HEK293 (cell line): ENCODE measurements around the gene CORO1C.

ENCODE experiments used
- CTCF ChIA-PET: fragments of 350-600 bp; formaldehyde crosslinking; extraction: SDS; loops from one replicate; lab custom pipeline; 2021; ENCODE audit warnings: antibody characterized with exemption; lab: Yijun Ruan, JAX
- POLR2A ChIA-PET: fragments of 300-600 bp; formaldehyde crosslinking; extraction: SDS; loops from one replicate; lab custom pipeline; 2020; ENCODE audit warnings: antibody characterized with exemption, inconsistent platforms; lab: Yijun Ruan, JAX
- H3K27ac ChIP-seq: fragments of 200-500 bp; sonication (Bioruptor generic); 2 replicates; pipeline ENCODE4 v1.5.1; 2014; ENCODE audit warnings: low read depth, low read length, control low read depth, inconsistent platforms; ENCODE audit errors: extremely low read depth
- H3K36me3 ChIP-seq, 2 experiments: fragments of 200-500 bp in 1 of 2; sonication (Bioruptor generic) in 1 of 2; 1 replicate in 1 of 2; 2 replicates in 1 of 2; pipeline ENCODE4 v1.5.1; 2014 to 2017; ENCODE audit warnings: inconsistent platforms in 2 of 2, low read length in 2 of 2; ENCODE audit not compliant: control insufficient read depth in 2 of 2, insufficient read depth in 1 of 2
- H3K4me1 ChIP-seq: fragments of 200-500 bp; sonication (Bioruptor generic); 2 replicates; pipeline ENCODE4 v1.5.1; 2014; ENCODE audit warnings: mild to moderate bottlenecking, low read length, inconsistent platforms; ENCODE audit not compliant: control insufficient read depth, insufficient read depth
- H3K4me3 ChIP-seq: 2 replicates; pipeline ENCODE4 v1.5.1; 2011; ENCODE audit warnings: low read depth, mild to moderate bottlenecking, control low read depth, low read length, moderate library complexity
- H3K9me3 ChIP-seq: fragments of 200-500 bp; sonication (Bioruptor generic); 2 replicates; pipeline ENCODE4 v1.5.1; 2014; ENCODE audit warnings: low read depth, low read length, inconsistent platforms; ENCODE audit not compliant: control insufficient read depth, insufficient read depth
- OSR2 ChIP-seq: fragments of 450-650 bp; formaldehyde crosslinking; IDR thresholded peaks from 2 replicates; pipeline ENCODE4 v1.5.1; 2016; ENCODE audit warnings: missing biosample characterization, missing genetic modification characterization
- SP7 ChIP-seq: fragments of 450-650 bp; formaldehyde crosslinking; IDR thresholded peaks from 2 replicates; pipeline ENCODE4 v1.5.1; 2016; ENCODE audit warnings: missing biosample characterization, missing genetic modification characterization
- TCF7L2 ChIP-seq: IDR thresholded peaks from 2 replicates; pipeline ENCODE4 v1.6.1; 2011; ENCODE audit warnings: low read depth, mild to moderate bottlenecking, inconsistent platforms, low read length, moderate library complexity, borderline replicate concordance
- TRIM28 ChIP-seq: IDR thresholded peaks from 2 replicates; pipeline ENCODE4 v1.6.1; 2011; ENCODE audit warnings: low read length, control low read depth, borderline replicate concordance
- WT1 ChIP-seq: fragments of 450-650 bp; formaldehyde crosslinking; IDR thresholded peaks from 2 replicates; pipeline ENCODE4 v1.5.1; 2016; ENCODE audit warnings: missing biosample characterization, missing genetic modification characterization
- ZFP41 ChIP-seq: fragments of 450-650 bp; formaldehyde crosslinking; IDR thresholded peaks from 2 replicates; pipeline ENCODE4 v1.5.1; 2016; ENCODE audit warnings: missing biosample characterization, missing genetic modification characterization, borderline replicate concordance
- ZNF146 ChIP-seq: fragments of 450-650 bp; formaldehyde crosslinking; IDR thresholded peaks from 2 replicates; pipeline ENCODE4 v1.5.1; 2016; ENCODE audit warnings: missing biosample characterization, missing genetic modification characterization
- ZNF155 ChIP-seq: fragments of 450-650 bp; formaldehyde crosslinking; IDR thresholded peaks from 2 replicates; pipeline ENCODE4 v1.5.1; 2016; ENCODE audit warnings: missing biosample characterization, missing genetic modification characterization
- ZNF184 ChIP-seq: fragments of 450-650 bp; IDR thresholded peaks from 2 replicates; pipeline ENCODE4 v1.5.1; 2018; ENCODE audit warnings: missing biosample characterization, mild to moderate bottlenecking, missing genetic modification characterization
- ZNF416 ChIP-seq: fragments of 450-650 bp; formaldehyde crosslinking; IDR thresholded peaks from 2 replicates; pipeline ENCODE4 v1.5.1; 2016; ENCODE audit warnings: missing biosample characterization, missing genetic modification characterization
- ZNF449 ChIP-seq: fragments of 450-650 bp; formaldehyde crosslinking; IDR thresholded peaks from 2 replicates; pipeline ENCODE4 v1.5.1; 2017; ENCODE audit warnings: missing biosample characterization, mild to moderate bottlenecking, missing genetic modification characterization, moderate library complexity
- ZNF513 ChIP-seq: fragments of 450-650 bp; IDR thresholded peaks from 2 replicates; pipeline ENCODE4 v1.5.1; 2018; ENCODE audit warnings: missing biosample characterization, missing genetic modification characterization
- ZNF600 ChIP-seq: fragments of 450-650 bp; formaldehyde crosslinking; IDR thresholded peaks from 2 replicates; pipeline ENCODE4 v1.5.1; 2016; ENCODE audit warnings: missing biosample characterization, missing genetic modification characterization
- ZNF610 ChIP-seq: fragments of 450-650 bp; formaldehyde crosslinking; IDR thresholded peaks from 2 replicates; pipeline ENCODE4 v1.5.1; 2016; ENCODE audit warnings: missing biosample characterization, missing genetic modification characterization, borderline replicate concordance
- ZNF768 ChIP-seq: fragments of 450-650 bp; formaldehyde crosslinking; IDR thresholded peaks from 2 replicates; pipeline ENCODE4 v1.5.1; 2018; ENCODE audit warnings: missing biosample characterization, mild to moderate bottlenecking, missing genetic modification characterization
- TF ChIP-seq, protein P1 (sequence below): fragments of 450-650 bp; formaldehyde crosslinking; IDR thresholded peaks from 2 replicates; pipeline ENCODE4 v1.5.0; 2017; ENCODE audit warnings: missing biosample characterization, missing genetic modification characterization, borderline replicate concordance
- TF ChIP-seq, protein P2 (sequence below): fragments of 450-650 bp; formaldehyde crosslinking; IDR thresholded peaks from 2 replicates; pipeline ENCODE4 v1.5.1; 2017; ENCODE audit warnings: missing biosample characterization, missing genetic modification characterization
- TF ChIP-seq, protein P3 (sequence below): fragments of 450-650 bp; formaldehyde crosslinking; optimal IDR thresholded peaks from 2 replicates; pipeline ENCODE3; 2016; ENCODE audit warnings: missing biosample characterization, mild to moderate bottlenecking, missing genetic modification characterization

The CORO1C gene

DNA sequence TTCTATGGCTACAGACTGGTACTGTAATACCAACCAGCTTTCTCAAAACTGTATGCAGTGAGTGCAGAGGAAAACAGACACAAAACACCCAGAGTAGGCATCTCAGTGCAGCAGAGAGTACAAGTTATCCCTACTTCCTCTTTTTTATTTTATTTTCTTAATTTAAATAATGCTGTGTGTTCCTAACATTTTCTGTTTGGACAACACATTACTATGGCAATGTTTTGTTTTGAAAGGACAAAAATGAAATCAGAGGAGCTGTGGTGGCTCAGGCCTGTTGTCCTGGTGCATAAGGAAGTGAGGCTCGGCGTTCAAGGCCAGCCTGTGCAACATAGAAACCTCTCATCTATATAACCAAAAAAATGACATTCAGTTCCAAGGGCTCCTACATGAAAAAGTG is 64.0 kb downstream of the CORO1C start:
- TF ChIP-seq, protein P1, sequence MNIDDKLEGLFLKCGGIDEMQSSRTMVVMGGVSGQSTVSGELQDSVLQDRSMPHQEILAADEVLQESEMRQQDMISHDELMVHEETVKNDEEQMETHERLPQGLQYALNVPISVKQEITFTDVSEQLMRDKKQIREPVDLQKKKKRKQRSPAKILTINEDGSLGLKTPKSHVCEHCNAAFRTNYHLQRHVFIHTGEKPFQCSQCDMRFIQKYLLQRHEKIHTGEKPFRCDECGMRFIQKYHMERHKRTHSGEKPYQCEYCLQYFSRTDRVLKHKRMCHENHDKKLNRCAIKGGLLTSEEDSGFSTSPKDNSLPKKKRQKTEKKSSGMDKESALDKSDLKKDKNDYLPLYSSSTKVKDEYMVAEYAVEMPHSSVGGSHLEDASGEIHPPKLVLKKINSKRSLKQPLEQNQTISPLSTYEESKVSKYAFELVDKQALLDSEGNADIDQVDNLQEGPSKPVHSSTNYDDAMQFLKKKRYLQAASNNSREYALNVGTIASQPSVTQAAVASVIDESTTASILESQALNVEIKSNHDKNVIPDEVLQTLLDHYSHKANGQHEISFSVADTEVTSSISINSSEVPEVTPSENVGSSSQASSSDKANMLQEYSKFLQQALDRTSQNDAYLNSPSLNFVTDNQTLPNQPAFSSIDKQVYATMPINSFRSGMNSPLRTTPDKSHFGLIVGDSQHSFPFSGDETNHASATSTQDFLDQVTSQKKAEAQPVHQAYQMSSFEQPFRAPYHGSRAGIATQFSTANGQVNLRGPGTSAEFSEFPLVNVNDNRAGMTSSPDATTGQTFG (tag by site-specific recombination): no peak
- no peak for TF ChIP-seq WT1 (tag by site-specific recombination)
- no peak for TF ChIP-seq TRIM28
- TF ChIP-seq ZNF600 (tag by site-specific recombination): no peak
- ChIA-PET CTCF (interaction anchor here (1.2 to 16.2 kb wide), 5 partner anchors 16 to 445 kb away, joined by 3 to 254 read pairs (median 4); no protein-coding TSS in a partner anchor), POLR2A (interaction anchor here (1.2 to 1.6 kb wide), 2 partner anchors 63 to 105 kb away, joined by 3 to 10 read pairs; partner anchors contain the start of gene ISCU)
- H3K36me3 ChIP-seq: no peaks in the 10 kb centered on the region; a peak in 1 of 3 replicates
- no peaks in the 10 kb centered on the region for H3K9me3 ChIP-seq
- no peak overlapping the region for H3K27ac ChIP-seq
- H3K4me1 ChIP-seq: no peaks in the 10 kb centered on the region
- no peak overlapping the region for H3K4me3 ChIP-seq

DNA sequence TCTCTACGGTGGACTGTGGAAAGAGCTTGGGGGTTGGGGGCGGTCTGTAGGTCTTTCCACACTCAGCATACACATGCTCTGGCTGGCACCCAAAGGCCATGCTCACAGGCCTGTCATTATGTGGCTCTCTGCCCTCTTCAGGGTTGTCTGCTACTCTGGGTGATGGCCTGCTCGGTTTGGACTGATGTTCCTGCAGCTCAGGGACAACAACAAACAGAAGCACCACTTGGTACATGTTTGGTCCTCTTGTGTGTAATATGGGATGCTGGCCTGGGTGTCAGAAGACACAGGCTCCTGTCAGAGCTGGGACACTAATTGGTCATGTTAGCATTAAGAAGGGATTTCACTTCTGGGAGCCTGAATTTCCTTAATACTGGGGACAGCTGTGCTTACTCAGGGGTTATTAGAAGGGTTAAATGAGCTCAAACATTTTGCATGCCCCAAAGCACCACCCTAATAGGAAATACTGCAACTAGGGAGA is 64.9 kb downstream of the CORO1C start:
- CTCF ChIA-PET: interaction anchor here (0.5 to 16.2 kb wide), 8 partner anchors 17 to 446 kb away, joined by 3 to 254 read pairs (median 4); no protein-coding TSS in a partner anchor
- Histone ChIP-seq H3K4me3 (no peak overlapping the region), H3K4me1 (no peaks in the 10 kb centered on the region), H3K36me3 (peaks cover 0 to 7% of the 10 kb centered on the region in 2 experiments; a peak in 2 of 3 replicates), H3K27ac (no peak overlapping the region), H3K9me3 (no peaks in the 10 kb centered on the region)
- 0 out of 2 replicates have a peak, but pooled peaks have one; percentile 12 for TF ChIP-seq SP7 (tag by site-specific recombination)
- 0 out of 2 replicates have a peak, but pooled peaks have one; percentile 6 for TF ChIP-seq ZNF146 (tag by site-specific recombination)
- TF ChIP-seq ZNF155 (tag by site-specific recombination): no peak
- TF ChIP-seq TCF7L2: no peak
- no peak for TF ChIP-seq OSR2 (tag by site-specific recombination)
- TF ChIP-seq ZNF449 (tag by site-specific recombination): no peak
- TF ChIP-seq, protein P2, sequence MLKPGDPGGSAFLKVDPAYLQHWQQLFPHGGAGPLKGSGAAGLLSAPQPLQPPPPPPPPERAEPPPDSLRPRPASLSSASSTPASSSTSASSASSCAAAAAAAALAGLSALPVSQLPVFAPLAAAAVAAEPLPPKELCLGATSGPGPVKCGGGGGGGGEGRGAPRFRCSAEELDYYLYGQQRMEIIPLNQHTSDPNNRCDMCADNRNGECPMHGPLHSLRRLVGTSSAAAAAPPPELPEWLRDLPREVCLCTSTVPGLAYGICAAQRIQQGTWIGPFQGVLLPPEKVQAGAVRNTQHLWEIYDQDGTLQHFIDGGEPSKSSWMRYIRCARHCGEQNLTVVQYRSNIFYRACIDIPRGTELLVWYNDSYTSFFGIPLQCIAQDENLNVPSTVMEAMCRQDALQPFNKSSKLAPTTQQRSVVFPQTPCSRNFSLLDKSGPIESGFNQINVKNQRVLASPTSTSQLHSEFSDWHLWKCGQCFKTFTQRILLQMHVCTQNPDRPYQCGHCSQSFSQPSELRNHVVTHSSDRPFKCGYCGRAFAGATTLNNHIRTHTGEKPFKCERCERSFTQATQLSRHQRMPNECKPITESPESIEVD (tag by site-specific recombination): no peak
- POLR2A ChIA-PET: interaction anchor here (0.8 to 1.6 kb wide), 3 partner anchors 25 to 104 kb away, joined by 3 to 10 read pairs (median 3); partner anchors contain the start of gene ISCU

DNA sequence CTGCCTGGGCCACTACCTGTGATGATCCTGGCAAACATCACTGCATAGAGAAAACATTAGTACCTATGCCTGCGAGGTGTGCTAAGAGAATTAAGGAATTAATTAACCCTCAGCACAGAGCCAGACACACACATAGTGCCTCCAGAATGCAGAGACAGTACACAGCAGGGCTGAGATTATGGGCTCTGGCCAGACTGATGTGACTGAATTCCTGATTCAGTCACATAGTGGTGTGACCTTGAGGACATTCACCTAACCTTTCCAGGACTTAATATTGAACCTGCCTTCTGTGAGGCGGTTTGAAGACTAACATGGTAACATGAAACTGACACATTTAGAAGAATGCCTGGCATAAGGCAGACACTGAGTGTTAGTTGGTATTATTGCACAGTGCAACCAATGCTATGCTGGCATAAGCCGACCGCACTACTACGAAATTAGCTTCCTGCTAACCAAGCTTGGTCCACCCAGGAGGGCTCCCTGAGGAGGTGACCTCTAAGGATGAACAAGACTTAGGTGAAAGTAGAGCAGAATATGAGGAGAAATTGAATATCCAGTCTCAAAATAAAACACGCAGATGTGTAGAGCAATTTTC is 65.6 kb downstream of the CORO1C start:
- TF ChIP-seq ZNF184 (tag by site-specific recombination): no peak
- no peak for TF ChIP-seq ZFP41 (tag by site-specific recombination)
- TF ChIP-seq ZNF513 (tag by site-specific recombination): no peak
- no peak for TF ChIP-seq ZNF610
- TF ChIP-seq ZNF416 (tag by site-specific recombination): no peak
- TF ChIP-seq, protein P3, sequence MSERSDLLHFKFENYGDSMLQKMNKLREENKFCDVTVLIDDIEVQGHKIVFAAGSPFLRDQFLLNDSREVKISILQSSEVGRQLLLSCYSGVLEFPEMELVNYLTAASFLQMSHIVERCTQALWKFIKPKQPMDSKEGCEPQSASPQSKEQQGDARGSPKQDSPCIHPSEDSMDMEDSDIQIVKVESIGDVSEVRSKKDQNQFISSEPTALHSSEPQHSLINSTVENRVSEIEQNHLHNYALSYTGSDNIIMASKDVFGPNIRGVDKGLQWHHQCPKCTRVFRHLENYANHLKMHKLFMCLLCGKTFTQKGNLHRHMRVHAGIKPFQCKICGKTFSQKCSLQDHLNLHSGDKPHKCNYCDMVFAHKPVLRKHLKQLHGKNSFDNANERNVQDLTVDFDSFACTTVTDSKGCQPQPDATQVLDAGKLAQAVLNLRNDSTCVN (tag by site-specific recombination): peak; percentile 11
- no peak for TF ChIP-seq ZNF768 (tag by site-specific recombination)
- ChIA-PET CTCF (interaction anchor here (0.6 to 16.2 kb wide), 26 partner anchors 8 to 429 kb away, joined by 3 to 254 read pairs (median 6); partner anchors contain the start of gene ALKBH2), POLR2A (interaction anchor here (0.6 to 1.6 kb wide), 3 partner anchors 26 to 174 kb away, joined by 3 to 10 read pairs (median 3); no protein-coding TSS in a partner anchor)
- Histone ChIP-seq H3K4me1 (no peaks in the 10 kb centered on the region), H3K9me3 (no peaks in the 10 kb centered on the region), H3K27ac (no peak overlapping the region), H3K36me3 (peaks cover 0 to 11% of the 10 kb centered on the region in 2 experiments), H3K4me3 (no peak overlapping the region)
